ENCODE results near the gene NIPAL3. TPM values are rescaled to one million over a fixed set of nuclear protein-coding genes. Genes with fewer than 3 reads are reported as not detected.

NIPAL3 gene
- total RNA-seq, 1 donor from 2014 or later, result 2.4 TPM

GRCh38 chr1:24463776-24464735 is 48.5 kb downstream of the NIPAL3 start:
- no peak overlapping the region for H3K4me3 Mint-ChIP-seq
- TF ChIP-seq CTCF (conservative IDR thresholded peaks at IDR 0.05), result no peak
- H3K4me1 Mint-ChIP-seq, result peaks cover 14% of the 10 kb centered on the region
- no peaks in the 10 kb centered on the region for H3K36me3 Mint-ChIP-seq (ENCODE audit: low read depth)
- DNase-seq (ENCODE audit: low read depth, low spot score), result no peak
- peaks cover 19% of the 10 kb centered on the region for H3K27me3 Mint-ChIP-seq (ENCODE audit: low read depth)
- H3K9me3 Mint-ChIP-seq, result no peaks in the 10 kb centered on the region
- no peak overlapping the region for H3K27ac Mint-ChIP-seq (ENCODE audit: unreplicated experiment)

- H3K4me3 Mint-ChIP-seq, result no peak overlapping the region
- peaks cover 19% of the 10 kb centered on the region for H3K27me3 Mint-ChIP-seq (ENCODE audit: low read depth)
- H3K9me3 Mint-ChIP-seq, result no peaks in the 10 kb centered on the region
- no peaks in the 10 kb centered on the region for H3K36me3 Mint-ChIP-seq (ENCODE audit: low read depth)
- DNase-seq (ENCODE audit: low read depth, low spot score), result no peak
- H3K4me1 Mint-ChIP-seq, result peaks cover 9% of the 10 kb centered on the region
- no peak for TF ChIP-seq CTCF (conservative IDR thresholded peaks at IDR 0.05)
- no peak overlapping the region for H3K27ac Mint-ChIP-seq (ENCODE audit: unreplicated experiment)
Observed at GRCh38 chr1:24465099-24465498, 49.5 kb downstream of the NIPAL3 start.

- H3K27me3 Mint-ChIP-seq (ENCODE audit: low read depth), result peaks cover 19% of the 10 kb centered on the region
- DNase-seq (ENCODE audit: low read depth, low spot score), result no peak
- H3K9me3 Mint-ChIP-seq, result no peaks in the 10 kb centered on the region
- TF ChIP-seq CTCF (conservative IDR thresholded peaks at IDR 0.05), result no peak
- no peak overlapping the region for H3K4me3 Mint-ChIP-seq
- H3K27ac Mint-ChIP-seq (ENCODE audit: unreplicated experiment), result no peak overlapping the region
- peaks cover 9% of the 10 kb centered on the region for H3K4me1 Mint-ChIP-seq
- H3K36me3 Mint-ChIP-seq (ENCODE audit: low read depth), result no peaks in the 10 kb centered on the region
Observed at GRCh38 chr1:24465638-24466037, 50.0 kb downstream of the NIPAL3 start.

GRCh38 chr1:24468685-24469316 is 53.2 kb downstream of the NIPAL3 start:
- peaks cover 6% of the 10 kb centered on the region for H3K4me1 Mint-ChIP-seq
- no peak for TF ChIP-seq CTCF (conservative IDR thresholded peaks at IDR 0.05)
- no peak overlapping the region for H3K4me3 Mint-ChIP-seq
- H3K9me3 Mint-ChIP-seq, result no peaks in the 10 kb centered on the region
- no peak for DNase-seq (ENCODE audit: low read depth, low spot score)
- H3K27ac Mint-ChIP-seq (ENCODE audit: unreplicated experiment), result no peak overlapping the region
- H3K27me3 Mint-ChIP-seq (ENCODE audit: low read depth), result peaks cover 14% of the 10 kb centered on the region
- H3K36me3 Mint-ChIP-seq (ENCODE audit: low read depth), result no peaks in the 10 kb centered on the region

GRCh38 chr1:24470592-24470991 is 55.0 kb downstream of the NIPAL3 start:
- peaks cover 3% of the 10 kb centered on the region for H3K27me3 Mint-ChIP-seq (ENCODE audit: low read depth)
- no peaks in the 10 kb centered on the region for H3K9me3 Mint-ChIP-seq
- TF ChIP-seq CTCF (conservative IDR thresholded peaks at IDR 0.05), result no peak
- no peaks in the 10 kb centered on the region for H3K4me1 Mint-ChIP-seq
- H3K4me3 Mint-ChIP-seq, result no peak overlapping the region
- DNase-seq (ENCODE audit: low read depth, low spot score), result no peak
- H3K27ac Mint-ChIP-seq (ENCODE audit: unreplicated experiment), result no peak overlapping the region
- H3K36me3 Mint-ChIP-seq (ENCODE audit: low read depth), result no peaks in the 10 kb centered on the region
